Skeletal muscle tissue (tissue), 4 donors: ENCODE measurements around the gene LIN54. TPM values are rescaled to one million over a fixed set of nuclear protein-coding genes. Genes with fewer than 3 reads are reported as not detected.

ENCODE experiments used
- H3K27ac ChIP-seq: one replicate; pipeline ENCODE4 v1.7.0; 2013; ENCODE audit warnings: mild to moderate bottlenecking, low read depth, low read length, inconsistent platforms
- H3K27me3 ChIP-seq, 3 donors: one replicate each; pipeline ENCODE4 v1.7.0; 2013; ENCODE audit warnings: low read length in 3 of 3; ENCODE audit not compliant: control insufficient read depth in 3 of 3, insufficient read depth in 3 of 3
- H3K36me3 ChIP-seq, 3 donors: one replicate each; pipeline ENCODE4 v1.7.0; 2013; ENCODE audit warnings: low read length in 3 of 3; ENCODE audit not compliant: control insufficient read depth in 3 of 3, insufficient read depth in 3 of 3
- H3K4me1 ChIP-seq, 3 donors: one replicate each; pipeline ENCODE4 v1.7.0; 2013; ENCODE audit warnings: low read length in 3 of 3, mild to moderate bottlenecking in 3 of 3; ENCODE audit not compliant: control insufficient read depth in 3 of 3, insufficient read depth in 3 of 3
- H3K4me3 ChIP-seq, 3 donors: one replicate each; pipeline ENCODE4 v1.7.0; 2013; ENCODE audit warnings: low read length in 3 of 3
- H3K9ac ChIP-seq, 3 donors: one replicate each; pipeline ENCODE4 v1.7.0; 2013; ENCODE audit warnings: low read length in 3 of 3, mild to moderate bottlenecking in 3 of 3, moderate library complexity in 2 of 3, low read depth in 1 of 3
- H3K9me3 ChIP-seq, 3 donors: one replicate each; pipeline ENCODE4 v1.7.0; 2013; ENCODE audit warnings: low read length in 3 of 3; ENCODE audit not compliant: control insufficient read depth in 3 of 3
- total RNA-seq: library from RNA; depleted of rRNA; stranded (reverse); fragments of >200 nt; gene quantifications from one replicate; pipeline ENCODE4 v1.2.3, GENCODE V29; 2014
- donor health status: Osteomylitis.

The LIN54 gene
- total RNA-seq, 1 donor from 2014 or later = 8.4 TPM

DNA sequence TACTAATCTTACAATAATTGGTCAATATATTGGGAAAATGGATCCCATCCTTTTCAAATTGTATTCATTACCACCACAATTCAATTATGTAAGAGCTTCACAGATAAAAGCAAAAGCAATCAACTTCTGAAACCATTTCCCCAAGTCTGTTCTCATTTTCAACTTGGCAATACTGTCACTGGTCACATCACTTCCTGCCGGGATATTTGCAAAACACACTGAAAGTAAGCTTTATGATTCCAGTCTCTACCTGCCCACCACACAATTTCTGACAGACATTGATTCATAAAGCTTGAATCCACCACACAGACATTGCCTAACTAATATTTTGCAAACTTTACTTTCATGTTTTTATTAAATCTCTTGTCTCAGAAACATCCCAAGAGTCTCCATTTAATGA is 53.6 kb downstream of the LIN54 start:
- H3K36me3 ChIP-seq = peaks cover 0 to 4% (median 2%) of the 10 kb centered on the region in 3 donors
- H3K9ac ChIP-seq = no peak overlapping the region
- no peaks in the 10 kb centered on the region for H3K9me3 ChIP-seq
- H3K27me3 ChIP-seq = no peaks in the 10 kb centered on the region
- no peak overlapping the region for H3K27ac ChIP-seq
- no peaks in the 10 kb centered on the region for H3K4me1 ChIP-seq
- H3K4me3 ChIP-seq = no peak overlapping the region

GRCh38 chr4:82954212-82954611 is 56.4 kb downstream of the LIN54 start:
- H3K9ac ChIP-seq = no peak overlapping the region
- no peak overlapping the region for H3K27ac ChIP-seq

DNA sequence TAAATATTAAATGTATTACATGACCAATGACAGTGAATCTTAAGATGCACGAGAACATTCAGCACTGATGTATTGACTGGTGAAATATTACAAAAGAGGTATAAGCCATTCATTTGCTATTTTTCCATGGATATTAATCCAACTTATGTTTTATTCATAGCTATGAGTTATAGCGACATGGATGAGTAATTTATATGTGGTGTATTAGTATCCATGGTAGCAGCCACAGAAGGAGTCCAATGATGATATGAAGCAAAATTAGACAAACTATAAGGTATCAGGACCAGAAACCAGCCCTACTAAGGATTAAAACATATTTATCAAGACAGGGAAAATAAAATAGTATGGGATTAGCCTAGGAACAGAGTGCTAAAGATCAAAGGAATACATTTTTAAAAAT is 59.4 kb downstream of the LIN54 start:
- no peaks in the 10 kb centered on the region for H3K9me3 ChIP-seq
- H3K4me1 ChIP-seq = no peaks in the 10 kb centered on the region
- H3K27ac ChIP-seq = no peak overlapping the region
- H3K36me3 ChIP-seq = peaks cover 0 to 1% (median 1%) of the 10 kb centered on the region in 3 donors
- no peak overlapping the region for H3K4me3 ChIP-seq
- H3K27me3 ChIP-seq = no peaks in the 10 kb centered on the region
- no peak overlapping the region for H3K9ac ChIP-seq

More at GRCh38 chr4:82954212-82954611, 56.4 kb downstream of the LIN54 start:
- Histone ChIP-seq H3K4me1 (no peaks in the 10 kb centered on the region), H3K36me3 (no peaks in the 10 kb centered on the region), H3K9me3 (no peaks in the 10 kb centered on the region), H3K27me3 (no peaks in the 10 kb centered on the region), H3K4me3 (no peak overlapping the region)

DNA sequence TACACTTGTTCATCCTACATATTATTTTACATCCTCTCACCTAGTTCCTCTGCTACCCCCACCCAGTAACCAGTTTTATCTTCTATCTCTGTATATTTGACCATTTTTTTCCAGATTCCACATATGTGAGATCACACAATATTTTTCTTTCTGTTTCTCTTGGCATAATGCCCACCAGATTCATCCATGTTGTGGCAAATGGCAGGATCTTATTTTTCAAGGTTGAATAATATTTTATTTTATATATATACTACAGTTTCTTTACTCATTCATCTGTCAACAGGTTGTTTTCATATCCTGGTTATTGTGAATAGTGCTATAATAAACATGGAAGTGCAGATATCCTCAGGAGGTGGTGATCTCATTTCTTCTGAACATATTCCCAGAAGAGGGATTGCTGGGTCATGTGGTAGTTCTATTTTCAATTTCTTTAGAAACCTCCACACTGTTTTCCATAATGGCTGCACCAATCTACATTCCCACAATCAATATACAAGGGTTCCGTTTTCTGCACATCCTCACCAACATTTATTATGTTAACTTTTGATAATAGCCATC is 61.9 kb downstream of the LIN54 start:
- Histone ChIP-seq H3K36me3 (peaks cover 0 to 5% (median 3%) of the 10 kb centered on the region in 3 donors), H3K27ac (no peak overlapping the region), H3K9ac (no peak overlapping the region), H3K4me3 (no peak overlapping the region), H3K4me1 (no peaks in the 10 kb centered on the region), H3K27me3 (no peaks in the 10 kb centered on the region), H3K9me3 (no peaks in the 10 kb centered on the region)

DNA sequence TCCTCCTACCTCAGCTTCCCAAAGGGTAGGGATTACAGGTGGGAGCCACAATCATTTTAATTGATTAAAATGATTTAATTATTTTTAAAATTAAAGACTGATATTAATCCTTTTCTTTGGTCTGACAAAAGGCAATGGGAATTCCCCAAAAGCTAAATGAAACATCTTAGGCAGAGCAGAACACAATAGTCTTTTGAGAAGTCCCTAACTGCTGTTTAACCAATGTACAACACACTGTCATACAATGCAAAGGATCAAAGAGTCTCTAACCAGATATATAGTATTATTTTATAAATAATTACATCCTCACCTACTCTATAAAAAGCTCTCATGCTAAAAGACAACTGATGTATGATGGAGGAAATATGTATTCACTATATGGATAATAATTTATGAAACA is 63.1 kb downstream of the LIN54 start:
- Histone ChIP-seq H3K9me3 (no peaks in the 10 kb centered on the region), H3K4me3 (no peak overlapping the region), H3K4me1 (no peaks in the 10 kb centered on the region), H3K27me3 (no peaks in the 10 kb centered on the region), H3K36me3 (peaks cover 0 to 5% (median 5%) of the 10 kb centered on the region in 3 donors), H3K27ac (no peak overlapping the region), H3K9ac (no peak overlapping the region)

- Histone ChIP-seq H3K9ac (no peak overlapping the region), H3K27me3 (no peaks in the 10 kb centered on the region), H3K4me1 (no peaks in the 10 kb centered on the region), H3K4me3 (no peak overlapping the region), H3K36me3 (peaks cover 2 to 28% (median 15%) of the 10 kb centered on the region in 3 donors), H3K27ac (no peak overlapping the region), H3K9me3 (no peaks in the 10 kb centered on the region)
These were observed 71.2 kb downstream of the LIN54 start for GRCh38 chr4:82939414-82939813.

GRCh38 chr4:82934441-82934840 is 76.2 kb downstream of the LIN54 start:
- Histone ChIP-seq H3K9me3 (no peaks in the 10 kb centered on the region), H3K4me3 (no peak overlapping the region), H3K9ac (no peak overlapping the region), H3K27me3 (no peaks in the 10 kb centered on the region), H3K4me1 (peaks cover 0 to 7% (median 5%) of the 10 kb centered on the region in 3 donors), H3K27ac (no peak overlapping the region), H3K36me3 (peaks cover 2 to 25% (median 11%) of the 10 kb centered on the region in 3 donors)

GRCh38 chr4:82930848-82931755 is 79.5 kb downstream of the LIN54 start:
- Histone ChIP-seq H3K4me3 (no peak overlapping the region), H3K36me3 (peaks cover 0 to 5% (median 0%) of the 10 kb centered on the region in 3 donors), H3K4me1 (peaks cover 0 to 7% (median 5%) of the 10 kb centered on the region in 3 donors), H3K9ac (peak overlapping the region in 1 of 3 donors; percentile 0), H3K9me3 (no peaks in the 10 kb centered on the region), H3K27me3 (no peaks in the 10 kb centered on the region), H3K27ac (no peak overlapping the region)

- Histone ChIP-seq H3K4me1 (no peaks in the 10 kb centered on the region), H3K9me3 (no peaks in the 10 kb centered on the region), H3K27me3 (no peaks in the 10 kb centered on the region), H3K36me3 (peaks cover 6 to 14% (median 12%) of the 10 kb centered on the region in 3 donors), H3K9ac (no peak overlapping the region), H3K27ac (no peak overlapping the region), H3K4me3 (no peak overlapping the region)
These were observed 88.8 kb downstream of the LIN54 start for GRCh38 chr4:82921795-82922194.

- no peaks in the 10 kb centered on the region for H3K4me1 ChIP-seq
- no peak overlapping the region for H3K27ac ChIP-seq
- no peaks in the 10 kb centered on the region for H3K9me3 ChIP-seq
- no peak overlapping the region for H3K9ac ChIP-seq
- H3K27me3 ChIP-seq = no peaks in the 10 kb centered on the region
- H3K36me3 ChIP-seq = peaks cover 6 to 23% (median 12%) of the 10 kb centered on the region in 3 donors
- H3K4me3 ChIP-seq = no peak overlapping the region
These were observed 91.2 kb downstream of the LIN54 start for GRCh38 chr4:82919386-82919785.
